K562 (cell line): ENCODE data around the gene SKIDA1. TPM values are rescaled to one million over a fixed set of nuclear protein-coding genes. Genes with fewer than 3 reads are reported as not detected.

Experiments used
- CBX8 ChIP-seq: fragments of 200-600 bp; sonication (generic); IDR thresholded peaks from 2 replicates; pipeline ENCODE4 v1.6.1; 2012; ENCODE audit warnings: borderline replicate concordance, mixed run types, low read depth, mild to moderate bottlenecking, moderate library complexity, mixed read lengths, low read length, control low read depth, inconsistent platforms; ENCODE audit not compliant: poor library complexity, severe bottlenecking; ENCODE audit errors: extremely low read depth
- CCAR2 ChIP-seq: fragments of 200-400 bp; formaldehyde crosslinking; IDR thresholded peaks from 2 replicates; pipeline ENCODE4 v1.6.1; 2017; ENCODE audit warnings: mild to moderate bottlenecking, low read depth, low read length
- FOSL1 ChIP-seq: fragments of 200-800 bp; sonication (Bioruptor generic); conservative IDR thresholded peaks from 2 replicates; pipeline ENCODE4 v1.6.1; 2016; ENCODE audit warnings: missing genetic modification characterization, missing compliant biosample characterization
- GTF2E2 ChIP-seq: fragments of 200-800 bp; sonication (Bioruptor generic); IDR thresholded peaks from 2 replicates; pipeline ENCODE4 v1.6.1; 2016; ENCODE audit warnings: missing genetic modification characterization, missing compliant biosample characterization
- KAT7 ChIP-seq: sonication (generic); formaldehyde crosslinking; IDR thresholded peaks from 2 replicates; pipeline ENCODE4 v1.8.0; 2022; ENCODE audit warnings: missing genetic modification reagents, mild to moderate bottlenecking, borderline replicate concordance
- LEF1 ChIP-seq: fragments of 450-650 bp; IDR thresholded peaks from 2 replicates; pipeline ENCODE4 v1.6.1; 2016; ENCODE audit warnings: mild to moderate bottlenecking
- NFIC ChIP-seq: fragments of 450-650 bp; IDR thresholded peaks from 2 replicates; pipeline ENCODE4 v1.6.1; 2017; ENCODE audit warnings: mild to moderate bottlenecking, inconsistent platforms
- NR4A1 ChIP-seq, 2 experiments: fragments of 250-450 bp in 1 of 2; fragments of 450-650 bp in 1 of 2; sonication (Bioruptor Pico) in 1 of 2; IDR thresholded peaks; 2 replicates each; pipeline versions ENCODE4 v1.4.0 to v1.6.1; 2016 to 2020; ENCODE audit warnings: mild to moderate bottlenecking in 2 of 2, missing compliant biosample characterization in 1 of 2, missing genetic modification characterization in 1 of 2, moderate library complexity in 1 of 2
- PTBP1 ChIP-seq: fragments of 200-400 bp; formaldehyde crosslinking; IDR thresholded peaks from 2 replicates; pipeline ENCODE4 v1.6.1; 2017; ENCODE audit warnings: low read depth, low read length
- SAP30 ChIP-seq: fragments of 200-600 bp; sonication (generic); IDR thresholded peaks from 2 replicates; pipeline ENCODE4 v1.6.1; 2012; ENCODE audit warnings: borderline replicate concordance, low read depth, mild to moderate bottlenecking, moderate library complexity, low read length, control low read depth, inconsistent platforms; ENCODE audit not compliant: insufficient read depth, poor library complexity, severe bottlenecking
- ZNF134 ChIP-seq: fragments of 250-450 bp; sonication (Bioruptor Pico); conservative IDR thresholded peaks from 2 replicates; pipeline ENCODE4 v1.4.0; 2020
- ZNF445 ChIP-seq: fragments of 250-450 bp; sonication (Bioruptor Pico); IDR thresholded peaks from 2 replicates; pipeline ENCODE4 v1.4.0; 2020; ENCODE audit warnings: low read depth, mild to moderate bottlenecking, moderate library complexity
- polyA plus RNA-seq, 8 experiments: library from polyadenylated mRNA; depleted of rRNA in 4 of 8; stranded (reverse) in 5 of 8; unstranded in 3 of 8; fragments of >200 nt; fragmentation: Nextera tagmentation in 2 of 8; fragmentation: Illumina TruSeq in 1 of 8; extraction: Ambion mirVana in 2 of 8; extraction: Trizol in 1 of 8; gene quantifications; 2 replicates each; pipeline versions ENCODE4 v1.2.1 to v1.2.3, GENCODE V29; 2011 to 2014; ENCODE audit warnings: inconsistent platforms in 1 of 8, missing spikeins in 1 of 8
- total RNA-seq, 7 experiments: library from RNA; depleted of rRNA in 6 of 7; stranded (reverse); fragments of >200 nt in 6 of 7; fragmentation: Illumina TruSeq in 2 of 7; extraction: Trizol in 2 of 7; gene quantifications; 2 replicates each; pipeline versions ENCODE4 v1.2.1 to v1.2.3, GENCODE V29; 2011 to 2021; ENCODE audit warnings: low replicate concordance in 1 of 7
- TF ChIP-seq, protein P1 (sequence below): IDR thresholded peaks from 2 replicates; pipeline ENCODE4 v1.6.1; 2011; ENCODE audit warnings: borderline replicate concordance, low read depth, mild to moderate bottlenecking, moderate library complexity, low read length; ENCODE audit not compliant: insufficient read depth, poor library complexity, severe bottlenecking
- TF ChIP-seq, protein P2 (sequence below): fragments of 250-450 bp; sonication (Bioruptor Pico); IDR thresholded peaks from 2 replicates; pipeline ENCODE4 v1.9.0; 2021; ENCODE audit warnings: mild to moderate bottlenecking, inconsistent platforms
- TF ChIP-seq, protein P3 (sequence below): sonication (generic); formaldehyde crosslinking; IDR thresholded peaks from 2 replicates; pipeline ENCODE4 v1.8.0; 2022; ENCODE audit warnings: mild to moderate bottlenecking, missing genetic modification reagents
- TF ChIP-seq, protein P4 (sequence below), 2 experiments: fragments of 250-450 bp in 1 of 2; fragments of 450-650 bp in 1 of 2; sonication (Bioruptor Pico) in 1 of 2; IDR thresholded peaks; 2 replicates each; pipeline versions ENCODE4 v1.6.1 to v1.8.0; 2016 to 2021; ENCODE audit warnings: mild to moderate bottlenecking in 2 of 2, moderate library complexity in 2 of 2, missing compliant biosample characterization in 1 of 2, missing genetic modification characterization in 1 of 2

Gene SKIDA1
- total and polyA plus RNA-seq, 9 of the 15 experiments (the other 6 are each of a cell fraction or from before 2014, with no cell fraction given) = 0.05 to 1.1 (median 0.42) TPM

DNA sequence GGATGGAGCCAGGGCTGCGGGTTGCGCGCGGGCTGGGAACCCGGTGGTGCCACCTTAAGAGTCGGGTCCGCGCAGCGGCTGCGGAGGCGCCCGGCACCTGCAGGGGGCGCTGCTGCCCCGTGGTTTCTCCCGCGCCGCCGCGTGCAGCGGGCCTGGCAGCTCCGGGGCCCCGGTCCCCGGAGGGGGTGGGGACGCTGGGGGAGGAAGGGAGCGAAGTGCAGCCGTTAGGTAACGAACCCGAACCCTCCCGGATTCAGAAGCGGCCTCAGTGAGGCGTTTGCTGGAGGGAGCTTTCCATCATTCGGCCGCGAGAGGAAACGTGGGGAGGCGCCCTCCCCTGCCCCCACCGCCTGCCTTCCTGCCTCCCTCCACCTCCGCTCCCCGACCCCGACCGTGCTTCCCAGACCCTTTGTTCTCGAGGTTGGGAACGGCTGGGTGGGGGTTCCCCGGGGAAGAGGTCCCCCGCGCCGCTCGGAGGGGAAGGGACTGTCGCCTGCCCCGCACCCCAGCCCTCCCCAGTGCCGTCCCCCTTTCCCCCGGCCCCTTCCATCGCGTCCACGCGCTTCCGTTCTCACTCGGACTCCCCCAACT is 29.6 kb downstream of the SKIDA1 start (continued):
- TF ChIP-seq, protein P1, sequence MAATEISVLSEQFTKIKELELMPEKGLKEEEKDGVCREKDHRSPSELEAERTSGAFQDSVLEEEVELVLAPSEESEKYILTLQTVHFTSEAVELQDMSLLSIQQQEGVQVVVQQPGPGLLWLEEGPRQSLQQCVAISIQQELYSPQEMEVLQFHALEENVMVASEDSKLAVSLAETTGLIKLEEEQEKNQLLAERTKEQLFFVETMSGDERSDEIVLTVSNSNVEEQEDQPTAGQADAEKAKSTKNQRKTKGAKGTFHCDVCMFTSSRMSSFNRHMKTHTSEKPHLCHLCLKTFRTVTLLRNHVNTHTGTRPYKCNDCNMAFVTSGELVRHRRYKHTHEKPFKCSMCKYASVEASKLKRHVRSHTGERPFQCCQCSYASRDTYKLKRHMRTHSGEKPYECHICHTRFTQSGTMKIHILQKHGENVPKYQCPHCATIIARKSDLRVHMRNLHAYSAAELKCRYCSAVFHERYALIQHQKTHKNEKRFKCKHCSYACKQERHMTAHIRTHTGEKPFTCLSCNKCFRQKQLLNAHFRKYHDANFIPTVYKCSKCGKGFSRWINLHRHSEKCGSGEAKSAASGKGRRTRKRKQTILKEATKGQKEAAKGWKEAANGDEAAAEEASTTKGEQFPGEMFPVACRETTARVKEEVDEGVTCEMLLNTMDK = peak; percentile 53
- no peak for TF ChIP-seq ZNF445
- TF ChIP-seq CCAR2 = no peak
- no peak for TF ChIP-seq LEF1
- TF ChIP-seq, protein P2, sequence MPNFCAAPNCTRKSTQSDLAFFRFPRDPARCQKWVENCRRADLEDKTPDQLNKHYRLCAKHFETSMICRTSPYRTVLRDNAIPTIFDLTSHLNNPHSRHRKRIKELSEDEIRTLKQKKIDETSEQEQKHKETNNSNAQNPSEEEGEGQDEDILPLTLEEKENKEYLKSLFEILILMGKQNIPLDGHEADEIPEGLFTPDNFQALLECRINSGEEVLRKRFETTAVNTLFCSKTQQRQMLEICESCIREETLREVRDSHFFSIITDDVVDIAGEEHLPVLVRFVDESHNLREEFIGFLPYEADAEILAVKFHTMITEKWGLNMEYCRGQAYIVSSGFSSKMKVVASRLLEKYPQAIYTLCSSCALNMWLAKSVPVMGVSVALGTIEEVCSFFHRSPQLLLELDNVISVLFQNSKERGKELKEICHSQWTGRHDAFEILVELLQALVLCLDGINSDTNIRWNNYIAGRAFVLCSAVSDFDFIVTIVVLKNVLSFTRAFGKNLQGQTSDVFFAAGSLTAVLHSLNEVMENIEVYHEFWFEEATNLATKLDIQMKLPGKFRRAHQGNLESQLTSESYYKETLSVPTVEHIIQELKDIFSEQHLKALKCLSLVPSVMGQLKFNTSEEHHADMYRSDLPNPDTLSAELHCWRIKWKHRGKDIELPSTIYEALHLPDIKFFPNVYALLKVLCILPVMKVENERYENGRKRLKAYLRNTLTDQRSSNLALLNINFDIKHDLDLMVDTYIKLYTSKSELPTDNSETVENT (CRISPR knock-in tag) = no peak
- TF ChIP-seq NFIC = peak; percentile 38; the same call in 1 of the 2 replicates
- TF ChIP-seq GTF2E2 (tag) = no peak
- no peak for TF ChIP-seq SAP30
- no peak for TF ChIP-seq FOSL1 (tag)
- no peak for TF ChIP-seq KAT7 (CRISPR knock-in tag)
- no peak for TF ChIP-seq CBX8
- TF ChIP-seq, protein P3, sequence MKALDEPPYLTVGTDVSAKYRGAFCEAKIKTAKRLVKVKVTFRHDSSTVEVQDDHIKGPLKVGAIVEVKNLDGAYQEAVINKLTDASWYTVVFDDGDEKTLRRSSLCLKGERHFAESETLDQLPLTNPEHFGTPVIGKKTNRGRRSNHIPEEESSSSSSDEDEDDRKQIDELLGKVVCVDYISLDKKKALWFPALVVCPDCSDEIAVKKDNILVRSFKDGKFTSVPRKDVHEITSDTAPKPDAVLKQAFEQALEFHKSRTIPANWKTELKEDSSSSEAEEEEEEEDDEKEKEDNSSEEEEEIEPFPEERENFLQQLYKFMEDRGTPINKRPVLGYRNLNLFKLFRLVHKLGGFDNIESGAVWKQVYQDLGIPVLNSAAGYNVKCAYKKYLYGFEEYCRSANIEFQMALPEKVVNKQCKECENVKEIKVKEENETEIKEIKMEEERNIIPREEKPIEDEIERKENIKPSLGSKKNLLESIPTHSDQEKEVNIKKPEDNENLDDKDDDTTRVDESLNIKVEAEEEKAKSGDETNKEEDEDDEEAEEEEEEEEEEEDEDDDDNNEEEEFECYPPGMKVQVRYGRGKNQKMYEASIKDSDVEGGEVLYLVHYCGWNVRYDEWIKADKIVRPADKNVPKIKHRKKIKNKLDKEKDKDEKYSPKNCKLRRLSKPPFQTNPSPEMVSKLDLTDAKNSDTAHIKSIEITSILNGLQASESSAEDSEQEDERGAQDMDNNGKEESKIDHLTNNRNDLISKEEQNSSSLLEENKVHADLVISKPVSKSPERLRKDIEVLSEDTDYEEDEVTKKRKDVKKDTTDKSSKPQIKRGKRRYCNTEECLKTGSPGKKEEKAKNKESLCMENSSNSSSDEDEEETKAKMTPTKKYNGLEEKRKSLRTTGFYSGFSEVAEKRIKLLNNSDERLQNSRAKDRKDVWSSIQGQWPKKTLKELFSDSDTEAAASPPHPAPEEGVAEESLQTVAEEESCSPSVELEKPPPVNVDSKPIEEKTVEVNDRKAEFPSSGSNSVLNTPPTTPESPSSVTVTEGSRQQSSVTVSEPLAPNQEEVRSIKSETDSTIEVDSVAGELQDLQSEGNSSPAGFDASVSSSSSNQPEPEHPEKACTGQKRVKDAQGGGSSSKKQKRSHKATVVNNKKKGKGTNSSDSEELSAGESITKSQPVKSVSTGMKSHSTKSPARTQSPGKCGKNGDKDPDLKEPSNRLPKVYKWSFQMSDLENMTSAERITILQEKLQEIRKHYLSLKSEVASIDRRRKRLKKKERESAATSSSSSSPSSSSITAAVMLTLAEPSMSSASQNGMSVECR (CRISPR knock-in tag) = peak; percentile 80; the same call in 1 of the 2 replicates
- TF ChIP-seq ZNF134 (CRISPR knock-in tag) = no peak
- no peak for TF ChIP-seq PTBP1
- TF ChIP-seq, protein P4, sequence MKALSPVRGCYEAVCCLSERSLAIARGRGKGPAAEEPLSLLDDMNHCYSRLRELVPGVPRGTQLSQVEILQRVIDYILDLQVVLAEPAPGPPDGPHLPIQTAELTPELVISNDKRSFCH (CRISPR knock-in tag; IDR thresholded peaks at IDR 0.05) = no peak
- TF ChIP-seq, protein P4 (tag; IDR thresholded peaks at IDR 0.05) = peak; percentile 80
- no peak for TF ChIP-seq NR4A1 (CRISPR knock-in tag; IDR thresholded peaks at IDR 0.05)
- TF ChIP-seq NR4A1 (tag; IDR thresholded peaks at IDR 0.05) = no peak
